PFSK-1 (cell line): ENCODE results near the gene XXYLT1.

Source experiments
- FOXP2 ChIP-seq: optimal IDR thresholded peaks from 2 replicates; pipeline ENCODE3; 2011; ENCODE audit warnings: borderline replicate concordance, control low read depth, inconsistent platforms; ENCODE audit not compliant: insufficient read depth; ENCODE audit errors: extremely low read length, extremely low read depth
- POLR2AphosphoS5 ChIP-seq: IDR thresholded peaks from 2 replicates; pipeline ENCODE4 v1.6.1; 2012; ENCODE audit warnings: low read depth, mild to moderate bottlenecking, control low read depth, low read length, moderate library complexity
- REST ChIP-seq, 2 experiments: IDR thresholded peaks; 2 replicates each; pipeline versions ENCODE4 v1.6.1 to v1.8.0; 2011 to 2012; ENCODE audit warnings: low read depth in 2 of 2, low read length in 2 of 2, control low read depth in 1 of 2, inconsistent platforms in 1 of 2, mild to moderate bottlenecking in 1 of 2, moderate library complexity in 1 of 2; ENCODE audit not compliant: insufficient read depth in 1 of 2
- SIN3A ChIP-seq: IDR thresholded peaks from 2 replicates; pipeline ENCODE4 v1.6.1; 2012; ENCODE audit warnings: mild to moderate bottlenecking, low read length, moderate library complexity, borderline replicate concordance; ENCODE audit not compliant: insufficient read depth
- TAF1 ChIP-seq: IDR thresholded peaks from 2 replicates; pipeline ENCODE4 v1.6.1; 2012; ENCODE audit warnings: low read length, control low read depth, borderline replicate concordance; ENCODE audit not compliant: insufficient read depth

XXYLT1 gene

GRCh38 chr3:195060217-195060481, 210.8 kb downstream of the XXYLT1 start:
- TF ChIP-seq FOXP2: no peak
- no peak for TF ChIP-seq REST (IDR thresholded peaks at IDR 0.05; ENCODE audit: insufficient read depth in 1 of 2, low read depth in 2 of 2, low read length in 2 of 2)
- no peak for TF ChIP-seq POLR2AphosphoS5
- TF ChIP-seq SIN3A: no peak
- no peak for TF ChIP-seq TAF1

- TF ChIP-seq SIN3A (no peak), FOXP2 (no peak), POLR2AphosphoS5 (no peak), TAF1 (no peak), REST (IDR thresholded peaks at IDR 0.05; ENCODE audit: insufficient read depth in 1 of 2, low read depth in 2 of 2, low read length in 2 of 2) (no peak)
Observed at GRCh38 chr3:195059471-195060216, 211.3 kb downstream of the XXYLT1 start.

- TF ChIP-seq FOXP2 (no peak), REST (IDR thresholded peaks at IDR 0.05; ENCODE audit: insufficient read depth in 1 of 2, low read depth in 2 of 2, low read length in 2 of 2) (no peak), POLR2AphosphoS5 (no peak), TAF1 (no peak), SIN3A (no peak)
Observed at GRCh38 chr3:195059006-195059350, 212.0 kb downstream of the XXYLT1 start.

- TF ChIP-seq POLR2AphosphoS5: no peak
- TF ChIP-seq FOXP2: no peak
- no peak for TF ChIP-seq REST (IDR thresholded peaks at IDR 0.05; ENCODE audit: insufficient read depth in 1 of 2, low read depth in 2 of 2, low read length in 2 of 2)
- no peak for TF ChIP-seq SIN3A
- TF ChIP-seq TAF1: no peak
Observed at GRCh38 chr3:195058336-195059005, 212.5 kb downstream of the XXYLT1 start.
